HG03460 (cell line): ENCODE measurements around the gene COL12A1.

Experiments
- ATAC-seq: cut with Tn5 transposase; IDR thresholded peaks from one replicate; pipeline ENCODE4 v1.9.1; 2021; ENCODE audit not compliant: unreplicated experiment

The COL12A1 gene

GRCh38 chr6:75052491-75052890 is 153.4 kb downstream of the COL12A1 start:
- no peak for ATAC-seq

- ATAC-seq = no peak
Observed at GRCh38 chr6:75049308-75049707, 156.5 kb downstream of the COL12A1 start.

- no peak for ATAC-seq
Observed at GRCh38 chr6:75044846-75045245, 161.0 kb downstream of the COL12A1 start.

- no peak for ATAC-seq
Observed at GRCh38 chr6:75041381-75041780, 164.5 kb downstream of the COL12A1 start.
